Chondrocyte (in vitro differentiated cells): ENCODE measurements around the gene LUZP2. TPM values are rescaled to one million over a fixed set of nuclear protein-coding genes. Genes with fewer than 3 reads are reported as not detected.

Experiments
- DNase-seq: peaks from one replicate; pipeline ENCODE4 v3.0.0; 2021; ENCODE audit warnings: mixed read lengths, low spot score
- H3K27ac Mint-ChIP-seq: one replicate; pipeline ENCODE4 v1.8.0; 2021; ENCODE audit warnings: mild to moderate bottlenecking, moderate library complexity, mixed read lengths; ENCODE audit not compliant: unreplicated experiment
- H3K27me3 Mint-ChIP-seq: 2 replicates; pipeline ENCODE4 v1.8.0; 2021; ENCODE audit warnings: low read depth, mixed read lengths
- H3K36me3 Mint-ChIP-seq: 2 replicates; pipeline ENCODE4 v1.8.0; 2021; ENCODE audit warnings: low read depth, mixed read lengths
- H3K4me1 Mint-ChIP-seq: 2 replicates; pipeline ENCODE4 v1.8.0; 2021; ENCODE audit warnings: low read depth, mild to moderate bottlenecking, mixed read lengths
- H3K4me3 Mint-ChIP-seq: one replicate; pipeline ENCODE4 v1.8.0; 2021; ENCODE audit warnings: mild to moderate bottlenecking, moderate library complexity, mixed read lengths; ENCODE audit not compliant: unreplicated experiment
- H3K9me3 Mint-ChIP-seq: 2 replicates; pipeline ENCODE4 v1.8.0; 2021; ENCODE audit warnings: low read depth, mixed read lengths
- CTCF ChIP-seq: fragments of 200-600 bp; sonication (generic); IDR thresholded peaks from 2 replicates; pipeline ENCODE4 v1.5.0; 2021; ENCODE audit warnings: antibody characterized with exemption, mild to moderate bottlenecking, moderate library complexity
- total RNA-seq: library from RNA; stranded (reverse); gene quantifications from 3 replicates; pipeline ENCODE4 v1.2.1, GENCODE V29; 2021

Gene LUZP2
- total RNA-seq, 1 donor from 2014 or later, result 13.9 TPM

GRCh38 chr11:24819863-24820434 is 323.1 kb downstream of the LUZP2 start:
- Mint-ChIP-seq H3K4me1 (peaks cover 4% of the 10 kb centered on the region), H3K27ac (no peak overlapping the region), H3K9me3 (no peaks in the 10 kb centered on the region), H3K4me3 (no peak overlapping the region), H3K36me3 (no peaks in the 10 kb centered on the region), H3K27me3 (no peaks in the 10 kb centered on the region)
- DNase-seq, result no peak
- TF ChIP-seq CTCF, result no peak

GRCh38 chr11:24820541-24820940 is 323.7 kb downstream of the LUZP2 start:
- Mint-ChIP-seq H3K27me3 (no peaks in the 10 kb centered on the region), H3K36me3 (no peaks in the 10 kb centered on the region), H3K9me3 (no peaks in the 10 kb centered on the region), H3K4me3 (no peak overlapping the region), H3K4me1 (peaks cover 4% of the 10 kb centered on the region), H3K27ac (no peak overlapping the region)
- DNase-seq, result no peak
- TF ChIP-seq CTCF, result no peak

GRCh38 chr11:24828938-24829605 is 332.2 kb downstream of the LUZP2 start:
- no peak for DNase-seq
- Mint-ChIP-seq H3K36me3 (no peaks in the 10 kb centered on the region), H3K27me3 (no peaks in the 10 kb centered on the region), H3K27ac (no peak overlapping the region), H3K4me3 (no peak overlapping the region), H3K4me1 (no peaks in the 10 kb centered on the region), H3K9me3 (no peaks in the 10 kb centered on the region)
- TF ChIP-seq CTCF, result no peak

- Mint-ChIP-seq H3K36me3 (no peaks in the 10 kb centered on the region), H3K4me1 (no peaks in the 10 kb centered on the region), H3K27ac (no peak overlapping the region), H3K27me3 (no peaks in the 10 kb centered on the region), H3K9me3 (no peaks in the 10 kb centered on the region), H3K4me3 (no peak overlapping the region)
- TF ChIP-seq CTCF, result no peak
- no peak for DNase-seq
Measured at GRCh38 chr11:24833573-24833972, 336.7 kb downstream of the LUZP2 start.

- no peaks in the 10 kb centered on the region for H3K36me3 Mint-ChIP-seq
- no peaks in the 10 kb centered on the region for H3K9me3 Mint-ChIP-seq
- no peak overlapping the region for H3K4me3 Mint-ChIP-seq
- H3K27ac Mint-ChIP-seq, result no peak overlapping the region
- no peaks in the 10 kb centered on the region for H3K27me3 Mint-ChIP-seq
- TF ChIP-seq CTCF, result no peak
- no peaks in the 10 kb centered on the region for H3K4me1 Mint-ChIP-seq
- no peak for DNase-seq
Measured at GRCh38 chr11:24837112-24837511, 340.3 kb downstream of the LUZP2 start.
